ENCODE results near the gene FLT4.

Gene FLT4

GRCh38 chr5:180648658-180649296 is 623 bp downstream of the FLT4 start:
- no peaks in the 10 kb centered on the region for H3K9me3 ChIP-seq (ENCODE audit: insufficient read depth, low read length)
- no peak for DNase-seq (ENCODE audit: low read depth, low spot score)
- H3K36me3 ChIP-seq (ENCODE audit: insufficient read depth, insufficient read length, low read length): no peaks in the 10 kb centered on the region
- peaks cover 63% of the 10 kb centered on the region for H3K27me3 ChIP-seq (ENCODE audit: insufficient read depth, insufficient read length)
- peak overlapping the region; percentile 53 for H3K4me3 ChIP-seq (ENCODE audit: insufficient read length, low read depth)
- peak overlapping the region; percentile 61 for H3K9ac ChIP-seq (ENCODE audit: insufficient read length, low read depth)
- TF ChIP-seq SUZ12 (IDR thresholded peaks at IDR 0.05; ENCODE audit: extremely low read depth, insufficient read depth, insufficient read length): no peak
- H3K4me1 ChIP-seq (ENCODE audit: insufficient read depth, insufficient read length): peaks cover 6% of the 10 kb centered on the region

GRCh38 chr5:180647941-180648500 is 1.4 kb downstream of the FLT4 start:
- H3K9me3 ChIP-seq (ENCODE audit: insufficient read depth, low read length): no peaks in the 10 kb centered on the region
- no peak for DNase-seq (ENCODE audit: low read depth, low spot score)
- peak overlapping the region; percentile 53 for H3K4me3 ChIP-seq (ENCODE audit: insufficient read length, low read depth)

GRCh38 chr5:180647465-180647864 is 1.9 kb downstream of the FLT4 start:
- Histone ChIP-seq H3K36me3 (ENCODE audit: insufficient read depth, insufficient read length, low read length) (no peaks in the 10 kb centered on the region), H3K9ac (ENCODE audit: insufficient read length, low read depth) (no peak overlapping the region), H3K9me3 (ENCODE audit: insufficient read depth, low read length) (no peaks in the 10 kb centered on the region), H3K27me3 (ENCODE audit: insufficient read depth, insufficient read length) (peaks cover 58% of the 10 kb centered on the region), H3K4me3 (ENCODE audit: insufficient read length, low read depth) (no peak overlapping the region), H3K4me1 (ENCODE audit: insufficient read depth, insufficient read length) (peaks cover 11% of the 10 kb centered on the region)
- TF ChIP-seq ZNF274 (IDR thresholded peaks at IDR 0.05; ENCODE audit: low read depth, low read length): no peak
- no peak for TF ChIP-seq SUZ12 (IDR thresholded peaks at IDR 0.05; ENCODE audit: extremely low read depth, insufficient read depth, insufficient read length)
- TF ChIP-seq YY1 (IDR thresholded peaks at IDR 0.05; ENCODE audit: insufficient read depth, insufficient read length): no peak
- no peak for DNase-seq (ENCODE audit: low read depth, low spot score)

More at GRCh38 chr5:180647941-180648500, 1.4 kb downstream of the FLT4 start:
- Histone ChIP-seq H3K9ac (ENCODE audit: insufficient read length, low read depth) (no peak overlapping the region), H3K36me3 (ENCODE audit: insufficient read depth, insufficient read length, low read length) (no peaks in the 10 kb centered on the region), H3K4me1 (ENCODE audit: insufficient read depth, insufficient read length) (peaks cover 9% of the 10 kb centered on the region), H3K27me3 (ENCODE audit: insufficient read depth, insufficient read length) (peaks cover 62% of the 10 kb centered on the region)
- TF ChIP-seq ZNF274 (IDR thresholded peaks at IDR 0.05; ENCODE audit: low read depth, low read length) (no peak), SUZ12 (IDR thresholded peaks at IDR 0.05; ENCODE audit: extremely low read depth, insufficient read depth, insufficient read length) (no peak), YY1 (IDR thresholded peaks at IDR 0.05; ENCODE audit: insufficient read depth, insufficient read length) (no peak)

GRCh38 chr5:180646963-180647305 is 2.5 kb downstream of the FLT4 start:
- DNase-seq (ENCODE audit: low read depth, low spot score): no peak
- Histone ChIP-seq H3K27me3 (ENCODE audit: insufficient read depth, insufficient read length) (peaks cover 56% of the 10 kb centered on the region), H3K9ac (ENCODE audit: insufficient read length, low read depth) (no peak overlapping the region), H3K4me1 (ENCODE audit: insufficient read depth, insufficient read length) (peaks cover 11% of the 10 kb centered on the region), H3K36me3 (ENCODE audit: insufficient read depth, insufficient read length, low read length) (no peaks in the 10 kb centered on the region), H3K9me3 (ENCODE audit: insufficient read depth, low read length) (no peaks in the 10 kb centered on the region), H3K4me3 (ENCODE audit: insufficient read length, low read depth) (no peak overlapping the region)
- TF ChIP-seq YY1 (IDR thresholded peaks at IDR 0.05; ENCODE audit: insufficient read depth, insufficient read length): no peak
- TF ChIP-seq ZNF274 (IDR thresholded peaks at IDR 0.05; ENCODE audit: low read depth, low read length): no peak
- TF ChIP-seq SUZ12 (IDR thresholded peaks at IDR 0.05; ENCODE audit: extremely low read depth, insufficient read depth, insufficient read length): no peak

GRCh38 chr5:180646289-180646962 is 3.0 kb downstream of the FLT4 start:
- H3K9me3 ChIP-seq (ENCODE audit: insufficient read depth, low read length): no peaks in the 10 kb centered on the region
- TF ChIP-seq ZNF274 (IDR thresholded peaks at IDR 0.05; ENCODE audit: low read depth, low read length): no peak
- TF ChIP-seq SUZ12 (IDR thresholded peaks at IDR 0.05; ENCODE audit: extremely low read depth, insufficient read depth, insufficient read length): no peak
- H3K36me3 ChIP-seq (ENCODE audit: insufficient read depth, insufficient read length, low read length): no peaks in the 10 kb centered on the region
- no peak overlapping the region for H3K9ac ChIP-seq (ENCODE audit: insufficient read length, low read depth)
- H3K4me3 ChIP-seq (ENCODE audit: insufficient read length, low read depth): no peak overlapping the region
- DNase-seq (ENCODE audit: low read depth, low spot score): no peak
- peaks cover 11% of the 10 kb centered on the region for H3K4me1 ChIP-seq (ENCODE audit: insufficient read depth, insufficient read length)
- H3K27me3 ChIP-seq (ENCODE audit: insufficient read depth, insufficient read length): peaks cover 51% of the 10 kb centered on the region

GRCh38 chr5:180645274-180646204 is 3.9 kb downstream of the FLT4 start:
- Histone ChIP-seq H3K27me3 (ENCODE audit: insufficient read depth, insufficient read length) (peaks cover 42% of the 10 kb centered on the region), H3K9ac (ENCODE audit: insufficient read length, low read depth) (no peak overlapping the region), H3K4me3 (ENCODE audit: insufficient read length, low read depth) (no peak overlapping the region), H3K4me1 (ENCODE audit: insufficient read depth, insufficient read length) (peaks cover 11% of the 10 kb centered on the region), H3K9me3 (ENCODE audit: insufficient read depth, low read length) (no peaks in the 10 kb centered on the region), H3K36me3 (ENCODE audit: insufficient read depth, insufficient read length, low read length) (no peaks in the 10 kb centered on the region)
- no peak for DNase-seq (ENCODE audit: low read depth, low spot score)
- TF ChIP-seq SUZ12 (IDR thresholded peaks at IDR 0.05; ENCODE audit: extremely low read depth, insufficient read depth, insufficient read length) (no peak), YY1 (IDR thresholded peaks at IDR 0.05; ENCODE audit: insufficient read depth, insufficient read length) (no peak), ZNF274 (IDR thresholded peaks at IDR 0.05; ENCODE audit: low read depth, low read length) (no peak)

Measured in NT2/D1 (cell line).